HG03025 (cell line): Measurements from ENCODE around the gene BCKDK.
A peak's percentile ranks its signal among the peaks of the same experiment; 100 is the strongest.

Experiments
- ATAC-seq: cut with Tn5 transposase; IDR thresholded peaks from one replicate; pipeline ENCODE4 v1.9.1; 2021; ENCODE audit warnings: mild to moderate bottlenecking, moderate library complexity; ENCODE audit not compliant: unreplicated experiment, low FRiP score

BCKDK gene

GRCh38 chr16:31108035-31108793, at the start of gene BCKDK:
Gene BCKDK, plus strand, starts transcription at chr16:31108386. Its CDS starts 838 bp downstream, at chr16:31109224.
- no peak for ATAC-seq

DNA sequence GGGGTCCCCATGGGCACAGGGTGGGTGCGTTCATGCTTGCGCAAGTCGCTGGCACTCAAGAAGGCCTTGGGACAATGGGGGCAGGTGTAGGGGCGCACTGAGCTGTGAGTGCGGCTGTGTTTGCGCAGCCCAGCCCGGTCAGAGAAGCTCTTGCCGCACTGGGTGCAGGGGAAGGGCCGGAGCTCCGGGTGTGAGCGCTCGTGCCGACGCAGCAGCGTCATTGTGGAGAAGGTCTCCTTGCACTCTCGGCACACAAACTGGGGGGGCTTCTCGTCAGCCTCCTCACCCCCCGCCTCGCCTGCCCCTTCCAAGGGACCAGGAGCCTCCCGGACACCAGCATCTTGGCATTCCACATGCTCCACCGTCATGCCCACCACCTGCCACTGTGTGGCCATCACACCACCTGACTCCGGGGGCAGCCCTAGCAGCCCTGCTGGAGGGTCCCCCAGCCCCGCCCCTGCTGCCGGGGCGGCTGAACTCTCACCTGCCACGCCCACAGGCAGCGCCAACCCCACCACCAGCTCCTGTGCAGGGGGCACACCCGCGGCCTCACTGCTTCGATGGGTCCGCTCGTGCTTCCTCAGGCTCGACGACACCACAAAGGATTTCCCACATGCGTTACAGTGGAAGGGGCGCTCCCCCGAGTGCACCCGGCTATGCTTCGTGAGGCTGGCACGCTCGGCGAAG, 46.9 kb upstream of the BCKDK start:
- ATAC-seq: no peak

DNA sequence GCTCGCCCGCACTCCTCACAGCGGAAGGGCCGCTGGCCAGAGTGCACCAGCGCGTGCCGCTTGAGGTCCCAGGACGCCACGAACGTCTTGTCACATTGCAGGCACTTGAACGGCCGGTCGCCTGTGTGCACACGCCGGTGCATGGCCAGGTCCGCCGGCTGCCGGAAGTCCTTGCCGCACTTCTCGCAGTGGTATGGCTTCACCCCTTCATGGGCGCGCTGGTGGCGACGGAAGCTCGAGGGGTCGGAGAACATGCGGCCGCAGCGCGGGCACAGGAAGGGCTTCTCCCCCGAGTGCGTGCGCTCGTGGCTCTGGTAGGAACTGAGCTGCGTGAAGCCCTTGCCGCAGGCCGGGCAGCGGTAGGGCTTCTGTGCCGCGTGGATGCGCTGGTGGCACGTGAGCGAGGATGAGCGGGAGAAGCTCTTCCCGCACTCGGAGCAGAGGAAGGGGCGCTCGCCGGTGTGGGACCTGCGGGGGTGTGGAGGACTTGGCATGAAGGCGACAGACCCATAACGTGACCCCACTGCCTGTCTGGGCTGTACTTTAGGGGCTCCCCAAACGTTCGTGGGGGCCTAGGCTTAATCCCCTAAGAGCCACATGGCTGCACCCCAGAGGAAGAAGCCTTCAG, 46.3 kb upstream of the BCKDK start:
- ATAC-seq: no peak

GRCh38 chr16:31063495-31063842, 44.7 kb upstream of the BCKDK start:
- ATAC-seq: no peak

DNA sequence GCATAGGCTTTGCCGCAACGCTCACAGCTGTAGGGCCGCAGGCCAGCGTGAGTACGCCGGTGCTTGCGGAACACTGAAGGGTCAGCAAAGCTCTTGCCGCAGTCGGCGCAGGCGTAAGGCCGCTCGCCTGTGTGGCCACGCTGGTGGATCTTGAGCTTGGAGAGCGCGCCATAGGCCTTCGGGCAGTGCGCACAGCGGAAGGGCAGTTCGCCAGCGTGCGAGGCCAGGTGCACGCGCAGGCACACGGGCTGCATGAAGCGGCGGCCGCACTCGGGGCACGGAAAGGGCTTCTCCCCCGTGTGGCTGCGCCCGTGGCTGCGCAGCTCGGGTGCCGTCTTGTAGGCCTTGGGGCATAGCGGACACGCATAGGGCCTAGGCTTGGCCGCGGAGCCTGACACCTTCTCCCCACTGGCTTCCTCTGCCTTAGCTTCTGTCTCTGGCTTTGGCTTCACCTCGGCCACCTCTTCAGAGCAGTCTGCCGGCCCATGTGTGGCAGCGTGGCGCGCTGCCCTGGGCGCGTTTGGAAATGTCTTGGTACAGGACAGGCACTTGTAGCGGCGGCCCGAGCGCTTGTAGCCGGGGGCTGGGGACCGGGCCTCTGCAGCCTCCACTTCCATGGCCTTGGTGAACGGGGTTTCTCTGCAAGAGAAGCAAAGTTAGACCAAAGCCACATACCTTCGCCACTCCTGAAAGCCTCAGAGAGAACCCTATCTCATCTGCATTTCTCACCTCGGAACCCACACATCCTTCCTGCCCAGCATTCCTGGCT, 44.2 kb upstream of the BCKDK start:
- ATAC-seq: no peak

DNA sequence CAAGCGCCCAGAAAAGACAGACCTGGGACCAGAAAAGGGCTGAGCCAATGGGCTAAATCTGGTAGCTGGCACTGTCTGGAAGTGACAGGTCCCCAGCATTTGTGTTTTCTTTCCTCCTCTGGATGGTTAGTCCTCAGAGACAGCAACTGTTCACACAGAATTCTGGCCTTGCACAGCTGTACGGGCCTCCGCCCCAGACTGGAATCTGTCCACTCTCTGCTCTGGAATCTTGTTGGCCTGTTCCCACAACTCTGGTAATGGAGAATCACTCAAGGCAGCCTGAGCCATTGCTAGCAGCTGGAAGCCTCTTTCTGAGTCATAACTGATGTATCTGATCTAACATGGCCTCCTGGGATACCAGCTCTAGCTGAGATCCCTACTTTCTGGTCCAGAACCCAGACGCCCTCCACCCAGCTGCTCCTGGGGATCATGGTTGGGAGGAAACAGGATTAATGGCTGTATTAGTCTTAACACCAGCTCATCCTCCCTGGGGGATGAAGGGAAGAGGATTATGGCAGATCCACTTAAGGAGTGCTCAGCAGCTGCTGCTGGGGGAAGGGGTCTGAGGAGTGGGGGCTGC, 43.2 kb upstream of the BCKDK start:
- ATAC-seq: no peak

DNA sequence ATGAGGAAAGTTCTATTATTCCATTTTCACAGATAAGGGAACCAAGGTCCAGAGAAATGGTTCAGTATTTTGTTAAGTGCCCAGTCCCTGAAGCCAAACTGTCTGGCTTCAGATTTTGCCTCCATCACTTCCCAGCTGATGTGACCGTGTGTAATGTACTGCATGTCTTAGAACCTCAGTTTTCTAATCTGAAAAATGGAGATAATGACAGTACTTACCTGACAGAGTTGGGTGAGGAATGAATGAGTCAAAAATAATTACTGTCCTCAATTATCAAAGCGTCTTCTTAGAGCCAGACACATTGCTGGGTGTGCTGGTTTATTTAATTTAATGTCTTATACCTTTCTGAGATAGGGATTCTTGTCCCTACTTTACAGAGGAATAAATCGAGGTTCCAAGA, 40.8 kb upstream of the BCKDK start:
- ATAC-seq: no peak

DNA sequence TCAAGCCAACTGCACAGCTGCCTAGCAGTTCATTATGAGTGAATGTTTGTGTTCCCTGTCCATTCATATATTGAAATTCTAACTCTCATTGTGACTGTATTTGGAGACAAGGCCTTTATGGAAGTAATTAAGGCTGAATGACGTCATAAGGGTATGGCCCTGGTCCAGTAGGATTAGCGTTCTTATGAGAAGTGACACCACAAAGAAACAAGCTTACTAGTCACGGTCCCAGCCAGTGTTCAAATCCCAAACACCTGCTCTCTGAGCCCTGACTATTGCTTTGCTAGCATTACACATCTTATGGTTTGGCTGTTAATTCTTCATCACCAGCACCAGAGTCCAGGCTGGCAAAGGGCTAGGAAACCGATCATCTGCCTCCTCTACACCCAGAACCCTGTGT, 36.3 kb upstream of the BCKDK start:
- ATAC-seq: no peak

- ATAC-seq: peak; percentile 1
Measured at GRCh38 chr16:31072540-31073141, 35.5 kb upstream of the BCKDK start.

DNA sequence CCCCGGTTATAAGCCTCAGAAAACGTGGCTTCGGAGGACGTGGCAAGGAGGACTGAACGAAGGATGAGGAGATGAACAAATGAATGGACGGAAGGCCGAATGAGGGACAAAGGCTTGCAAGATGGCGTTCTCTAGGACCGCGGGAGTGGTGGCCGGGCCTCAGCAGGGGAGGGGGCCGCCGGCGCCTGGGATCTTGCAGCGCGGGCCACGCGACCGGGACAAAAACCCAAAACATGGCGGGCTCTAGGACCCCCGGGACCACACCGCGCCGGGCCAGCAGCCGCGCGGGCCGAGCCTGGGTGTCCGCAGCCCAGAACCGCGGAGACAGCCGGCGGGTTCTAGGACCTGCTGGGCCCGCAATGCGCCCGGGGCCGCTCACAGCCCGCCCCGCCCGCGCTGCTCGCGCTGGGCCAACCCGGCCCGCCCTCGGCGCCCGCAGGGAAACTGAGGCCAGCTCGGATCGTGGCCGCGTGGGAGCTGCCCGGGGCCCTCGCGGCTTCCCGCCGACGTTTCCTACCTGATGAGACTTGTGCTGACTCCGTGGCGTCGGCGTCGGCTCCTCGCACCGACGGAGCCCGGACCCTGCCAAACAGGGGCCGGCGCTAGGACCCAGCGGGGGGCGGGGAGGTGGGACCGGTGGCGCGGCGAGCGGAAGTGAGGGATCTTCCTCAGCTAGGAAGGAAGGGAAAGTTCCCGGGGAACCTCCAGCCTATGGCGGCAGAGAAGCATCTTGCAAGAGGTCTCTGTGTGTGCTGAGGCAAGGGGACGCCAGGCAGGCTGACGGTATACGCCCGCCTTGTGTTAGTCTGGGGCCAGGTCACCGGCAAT, 34.8 kb upstream of the BCKDK start:
- peak; percentile 55 for ATAC-seq

GRCh38 chr16:31073970-31074813, 34.0 kb upstream of the BCKDK start, which contains the start of the genes ZNF646 and ZNF668:
Gene ZNF646, plus strand, starts transcription at chr16:31074422. Its CDS starts 1,903 bp downstream, at chr16:31076325.
Gene ZNF668, minus strand, starts transcription at chr16:31074240. Its CDS starts 9,781 bp downstream, at chr16:31064459.
- peak; percentile 62 for ATAC-seq

DNA sequence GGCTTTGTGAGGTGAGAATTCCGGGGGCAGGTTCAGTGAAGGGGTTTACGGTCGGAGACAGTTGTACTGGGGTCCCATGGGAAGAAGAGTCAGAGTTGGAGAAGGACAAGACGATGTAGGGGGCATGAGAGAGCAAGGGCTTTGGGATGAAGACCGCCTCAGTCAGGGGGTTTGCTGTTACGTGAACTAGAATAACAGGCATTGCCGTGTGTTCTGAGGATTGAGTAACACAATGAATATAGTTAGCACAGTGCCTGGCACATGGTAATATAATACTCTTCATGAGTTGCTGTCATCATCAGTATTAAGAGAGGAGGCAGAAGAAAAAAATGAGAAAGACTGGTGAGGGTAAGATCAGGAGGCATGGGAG, 33.4 kb upstream of the BCKDK start:
- no peak for ATAC-seq

GRCh38 chr16:31076319-31076718, 31.9 kb upstream of the BCKDK start:
- no peak for ATAC-seq

DNA sequence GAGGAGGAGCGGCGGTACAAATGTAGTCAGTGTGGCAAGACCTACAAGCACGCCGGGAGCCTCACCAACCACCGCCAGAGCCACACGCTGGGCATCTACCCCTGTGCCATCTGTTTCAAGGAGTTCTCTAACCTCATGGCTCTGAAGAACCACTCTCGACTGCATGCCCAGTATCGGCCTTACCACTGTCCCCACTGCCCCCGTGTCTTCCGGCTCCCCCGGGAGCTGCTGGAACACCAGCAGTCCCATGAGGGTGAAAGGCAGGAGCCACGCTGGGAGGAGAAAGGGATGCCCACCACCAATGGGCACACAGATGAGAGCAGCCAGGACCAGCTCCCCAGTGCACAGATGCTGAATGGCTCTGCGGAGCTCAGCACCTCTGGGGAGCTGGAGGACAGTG, 31.2 kb upstream of the BCKDK start:
- no peak for ATAC-seq

DNA sequence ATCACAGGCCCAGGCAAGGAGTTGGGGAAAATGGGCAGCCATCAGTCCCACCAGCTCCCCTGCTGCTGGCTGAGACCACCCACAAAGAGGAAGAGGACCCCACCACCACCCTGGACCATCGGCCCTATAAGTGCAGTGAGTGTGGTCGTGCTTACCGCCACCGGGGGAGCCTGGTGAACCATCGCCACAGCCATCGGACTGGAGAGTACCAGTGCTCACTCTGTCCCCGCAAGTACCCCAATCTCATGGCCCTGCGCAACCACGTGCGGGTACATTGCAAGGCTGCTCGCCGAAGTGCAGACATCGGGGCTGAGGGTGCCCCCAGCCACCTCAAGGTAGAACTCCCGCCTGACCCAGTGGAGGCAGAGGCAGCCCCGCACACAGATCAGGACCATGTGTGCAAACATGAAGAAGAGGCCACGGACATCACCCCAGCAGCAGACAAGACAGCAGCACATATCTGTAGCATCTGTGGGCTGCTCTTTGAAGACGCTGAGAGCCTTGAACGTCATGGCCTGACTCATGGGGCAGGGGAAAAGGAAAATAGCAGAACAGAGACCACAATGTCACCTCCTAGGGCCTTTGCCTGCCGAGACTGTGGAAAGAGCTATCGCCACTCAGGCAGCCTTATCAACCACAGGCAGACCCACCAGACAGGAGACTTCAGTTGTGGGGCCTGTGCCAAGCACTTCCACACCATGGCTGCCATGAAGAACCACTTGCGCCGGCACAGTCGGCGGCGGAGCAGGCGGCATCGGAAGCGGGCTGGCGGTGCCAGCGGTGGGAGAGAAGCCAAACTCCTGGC, 30.4 kb upstream of the BCKDK start:
- no peak for ATAC-seq

DNA sequence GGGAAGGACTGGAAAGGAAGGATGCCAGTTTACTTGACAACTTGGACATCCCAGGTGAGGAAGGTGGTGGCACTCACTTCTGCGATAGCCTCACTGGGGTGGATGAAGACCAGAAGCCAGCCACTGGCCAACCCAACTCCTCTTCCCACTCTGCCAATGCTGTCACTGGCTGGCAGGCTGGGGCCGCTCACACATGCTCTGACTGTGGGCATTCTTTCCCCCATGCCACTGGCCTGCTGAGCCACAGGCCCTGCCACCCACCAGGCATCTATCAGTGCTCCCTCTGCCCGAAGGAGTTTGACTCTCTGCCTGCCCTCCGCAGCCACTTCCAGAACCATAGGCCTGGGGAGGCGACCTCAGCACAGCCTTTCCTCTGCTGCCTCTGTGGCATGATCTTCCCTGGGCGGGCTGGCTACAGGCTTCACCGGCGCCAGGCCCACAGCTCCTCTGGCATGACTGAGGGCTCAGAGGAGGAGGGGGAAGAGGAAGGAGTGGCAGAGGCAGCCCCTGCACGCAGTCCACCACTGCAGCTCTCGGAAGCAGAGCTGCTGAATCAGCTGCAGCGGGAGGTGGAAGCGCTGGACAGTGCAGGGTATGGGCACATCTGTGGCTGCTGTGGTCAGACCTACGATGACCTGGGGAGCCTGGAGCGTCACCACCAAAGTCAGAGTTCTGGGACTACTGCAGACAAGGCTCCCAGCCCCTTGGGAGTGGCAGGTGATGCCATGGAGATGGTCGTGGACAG, 29.4 kb upstream of the BCKDK start:
- no peak for ATAC-seq
